Measurements from ENCODE around the gene KIRREL3. TPM values are rescaled to one million over a fixed set of nuclear protein-coding genes. Genes with fewer than 3 reads are reported as not detected.

Gene KIRREL3
- total and polyA plus RNA-seq, 3 donors from 2014 or later = 1.0 to 1.1 (median 1.1) TPM

DNA sequence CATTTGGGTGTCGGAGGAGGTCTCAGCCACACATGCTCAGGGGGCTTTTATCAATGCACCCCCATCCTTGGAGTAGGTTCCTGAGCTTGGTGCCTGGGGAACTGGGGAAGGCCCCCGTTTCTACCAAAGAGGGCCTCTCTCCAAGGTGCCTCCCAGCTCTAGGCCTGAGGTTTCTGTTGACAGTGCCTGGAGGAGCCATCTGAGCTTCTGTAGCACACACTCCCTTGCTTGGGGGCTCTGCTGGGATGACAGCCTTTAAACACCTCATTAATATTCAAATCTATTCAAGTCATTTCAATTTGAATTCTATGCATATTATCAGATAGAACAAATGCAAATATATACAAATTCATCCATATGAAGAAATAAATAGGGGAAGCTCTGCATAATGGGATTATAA is 18.9 kb downstream of the KIRREL3 start:
- no peak overlapping the region for H3K4me3 ChIP-seq
- WGBS, 2 donors = 80 to 88% methylated on average over 2 of the region's 2 CpGs
- no peaks in the 10 kb centered on the region for H3K36me3 ChIP-seq (ENCODE audit: low read depth, missing control alignments)
- H3K27me3 ChIP-seq = no peaks in the 10 kb centered on the region
- no peak overlapping the region for H3K27ac ChIP-seq
- intact Hi-C loops (cut with DNase I; ENCODE audit: low total_unique reads) = no loop called here
- no peaks in the 10 kb centered on the region for H3K4me1 ChIP-seq
- TF ChIP-seq, protein P1, sequence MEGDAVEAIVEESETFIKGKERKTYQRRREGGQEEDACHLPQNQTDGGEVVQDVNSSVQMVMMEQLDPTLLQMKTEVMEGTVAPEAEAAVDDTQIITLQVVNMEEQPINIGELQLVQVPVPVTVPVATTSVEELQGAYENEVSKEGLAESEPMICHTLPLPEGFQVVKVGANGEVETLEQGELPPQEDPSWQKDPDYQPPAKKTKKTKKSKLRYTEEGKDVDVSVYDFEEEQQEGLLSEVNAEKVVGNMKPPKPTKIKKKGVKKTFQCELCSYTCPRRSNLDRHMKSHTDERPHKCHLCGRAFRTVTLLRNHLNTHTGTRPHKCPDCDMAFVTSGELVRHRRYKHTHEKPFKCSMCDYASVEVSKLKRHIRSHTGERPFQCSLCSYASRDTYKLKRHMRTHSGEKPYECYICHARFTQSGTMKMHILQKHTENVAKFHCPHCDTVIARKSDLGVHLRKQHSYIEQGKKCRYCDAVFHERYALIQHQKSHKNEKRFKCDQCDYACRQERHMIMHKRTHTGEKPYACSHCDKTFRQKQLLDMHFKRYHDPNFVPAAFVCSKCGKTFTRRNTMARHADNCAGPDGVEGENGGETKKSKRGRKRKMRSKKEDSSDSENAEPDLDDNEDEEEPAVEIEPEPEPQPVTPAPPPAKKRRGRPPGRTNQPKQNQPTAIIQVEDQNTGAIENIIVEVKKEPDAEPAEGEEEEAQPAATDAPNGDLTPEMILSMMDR (IDR thresholded peaks at IDR 0.05) = no peak
- no peak for TF ChIP-seq POLR2A (IDR thresholded peaks at IDR 0.05)
- H3K9me3 ChIP-seq = no peaks in the 10 kb centered on the region
- no peak for DNase-seq

GRCh38 chr11:126978911-126979310 is 21.7 kb downstream of the KIRREL3 start:
- no peaks in the 10 kb centered on the region for H3K4me1 ChIP-seq
- no peaks in the 10 kb centered on the region for H3K9me3 ChIP-seq
- DNase-seq = no peak
- no peak overlapping the region for H3K4me3 ChIP-seq
- 84 to 91% methylated on average over 5 of the region's 5 CpGs for WGBS, 2 donors
- H3K27me3 ChIP-seq = no peaks in the 10 kb centered on the region
- intact Hi-C loops (cut with DNase I; ENCODE audit: low total_unique reads) = no loop called here
- no peak for TF ChIP-seq POLR2A (IDR thresholded peaks at IDR 0.05)
- TF ChIP-seq, protein P1 (IDR thresholded peaks at IDR 0.05) = no peak
- no peaks in the 10 kb centered on the region for H3K36me3 ChIP-seq (ENCODE audit: low read depth, missing control alignments)
- H3K27ac ChIP-seq = no peak overlapping the region

DNA sequence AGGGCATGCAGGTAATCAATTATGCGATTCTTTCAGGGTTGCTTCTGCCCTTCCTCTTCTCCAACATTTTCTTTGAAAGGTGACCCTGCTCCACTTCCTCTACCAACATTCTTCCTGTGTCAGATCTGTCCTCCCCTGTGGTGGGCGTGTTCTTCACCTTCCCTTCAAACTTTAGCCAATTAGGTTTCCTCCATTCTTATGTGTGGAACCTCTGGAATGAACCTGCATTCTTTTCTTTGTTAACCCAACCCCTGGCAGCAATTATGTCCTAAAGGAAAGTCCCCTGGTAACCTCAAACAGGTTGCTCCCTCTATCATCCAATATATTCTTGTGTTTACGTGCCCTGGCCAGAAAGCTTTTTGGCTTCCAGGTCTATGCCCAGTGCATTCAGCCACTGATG is 22.4 kb downstream of the KIRREL3 start:
- DNase-seq = no peak
- Histone ChIP-seq H3K9me3 (no peaks in the 10 kb centered on the region), H3K27me3 (no peaks in the 10 kb centered on the region), H3K4me3 (no peak overlapping the region), H3K4me1 (no peaks in the 10 kb centered on the region), H3K27ac (no peak overlapping the region), H3K36me3 (ENCODE audit: low read depth, missing control alignments) (no peaks in the 10 kb centered on the region)
- intact Hi-C loops (cut with DNase I; ENCODE audit: low total_unique reads) = no loop called here
- 77 to 81% methylated on average over 3 of the region's 3 CpGs for WGBS, 2 donors
- TF ChIP-seq POLR2A (IDR thresholded peaks at IDR 0.05) = no peak

DNA sequence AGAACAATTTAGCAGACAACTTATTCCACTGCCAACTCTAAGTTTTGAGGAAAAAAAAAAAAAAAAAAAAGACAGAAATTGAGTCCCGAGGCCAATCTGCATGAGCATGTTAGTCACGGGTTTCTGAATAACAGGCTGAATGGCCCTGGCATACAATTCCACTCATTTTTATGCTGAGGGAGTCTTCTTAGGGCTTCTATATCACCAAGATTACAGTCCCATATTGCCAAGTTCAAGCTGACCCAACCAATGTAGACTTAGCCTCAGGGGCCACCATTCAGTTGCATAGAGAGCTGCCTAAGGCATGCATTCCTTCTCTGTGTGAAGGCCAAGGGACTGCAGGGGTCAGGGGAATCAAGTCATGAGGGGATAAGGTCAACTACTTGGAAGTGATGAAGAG is 27.5 kb downstream of the KIRREL3 start:
- TF ChIP-seq, protein P1 (IDR thresholded peaks at IDR 0.05) = no peak
- TF ChIP-seq POLR2A (IDR thresholded peaks at IDR 0.05) = no peak
- Histone ChIP-seq H3K4me1 (no peaks in the 10 kb centered on the region), H3K36me3 (ENCODE audit: low read depth, missing control alignments) (no peaks in the 10 kb centered on the region), H3K27ac (no peak overlapping the region), H3K4me3 (no peak overlapping the region), H3K27me3 (no peaks in the 10 kb centered on the region), H3K9me3 (no peaks in the 10 kb centered on the region)
- DNase-seq = no peak
- intact Hi-C loops (cut with DNase I; ENCODE audit: low total_unique reads) = no loop called here
- 91 to 92% methylated on average over 2 of the region's 2 CpGs for WGBS, 2 donors

GRCh38 chr11:126971305-126971704 is 29.3 kb downstream of the KIRREL3 start:
- 81 to 86% methylated on average over 5 of the region's 5 CpGs for WGBS, 2 donors
- no peaks in the 10 kb centered on the region for H3K9me3 ChIP-seq
- no peak for TF ChIP-seq POLR2A (IDR thresholded peaks at IDR 0.05)
- TF ChIP-seq, protein P1 (IDR thresholded peaks at IDR 0.05) = no peak
- no peaks in the 10 kb centered on the region for H3K36me3 ChIP-seq (ENCODE audit: low read depth, missing control alignments)
- H3K27me3 ChIP-seq = no peaks in the 10 kb centered on the region
- no peak for DNase-seq
- H3K4me1 ChIP-seq = no peaks in the 10 kb centered on the region
- no peak overlapping the region for H3K27ac ChIP-seq
- no peak overlapping the region for H3K4me3 ChIP-seq
- intact Hi-C loops (cut with DNase I; ENCODE audit: low total_unique reads) = no loop called here

Data from testis (tissue), 3 donors.